Fibroblast of mammary gland (primary cell): Measurements from ENCODE around the gene VWA3A.

ENCODE experiments used
- DNase-seq: peaks from one replicate; pipeline ENCODE4 v3.0.0-alpha.2; 2010; ENCODE audit warnings: low read depth
- H3K4me3 ChIP-seq: 2 replicates; pipeline ENCODE4 v1.5.1; 2011; ENCODE audit warnings: low read depth, mild to moderate bottlenecking, low read length, moderate library complexity; ENCODE audit not compliant: control insufficient read depth
- CTCF ChIP-seq: conservative IDR thresholded peaks from 2 replicates; pipeline ENCODE4 v1.5.1; 2011; ENCODE audit warnings: low read depth, low read length, inconsistent platforms; ENCODE audit not compliant: control insufficient read depth, insufficient read depth

VWA3A gene

GRCh38 chr16:22139008-22139407, 46.7 kb downstream of the VWA3A start:
- no peak overlapping the region for H3K4me3 ChIP-seq
- TF ChIP-seq CTCF, result no peak
- DNase-seq, result no peak

GRCh38 chr16:22139732-22140131, 47.4 kb downstream of the VWA3A start:
- no peak for DNase-seq
- H3K4me3 ChIP-seq, result no peak overlapping the region
- no peak for TF ChIP-seq CTCF

- H3K4me3 ChIP-seq, result no peak overlapping the region
- peak; percentile 47 for DNase-seq
- peak; percentile 62 for TF ChIP-seq CTCF
Observed at GRCh38 chr16:22141767-22142166, 49.4 kb downstream of the VWA3A start.

- H3K4me3 ChIP-seq, result no peak overlapping the region
- TF ChIP-seq CTCF, result no peak
- DNase-seq, result no peak
Observed at GRCh38 chr16:22144520-22144919, 52.2 kb downstream of the VWA3A start.

- TF ChIP-seq CTCF, result no peak
- DNase-seq, result no peak
- H3K4me3 ChIP-seq, result no peak overlapping the region
Observed at GRCh38 chr16:22147853-22148252, 55.5 kb downstream of the VWA3A start.

- no peak overlapping the region for H3K4me3 ChIP-seq
- DNase-seq, result no peak
- TF ChIP-seq CTCF, result no peak
Observed at GRCh38 chr16:22151246-22151998, 59.1 kb downstream of the VWA3A start.
